ENCODE measurements around the gene LZTR1. TPM values are rescaled to one million over a fixed set of nuclear protein-coding genes. Genes with fewer than 3 reads are reported as not detected.

The LZTR1 gene
- total and polyA plus RNA-seq, 2 of the 8 experiments (the other 6 are each of a cell fraction or from before 2014, with no cell fraction given): 22.3 to 31.0 TPM

DNA sequence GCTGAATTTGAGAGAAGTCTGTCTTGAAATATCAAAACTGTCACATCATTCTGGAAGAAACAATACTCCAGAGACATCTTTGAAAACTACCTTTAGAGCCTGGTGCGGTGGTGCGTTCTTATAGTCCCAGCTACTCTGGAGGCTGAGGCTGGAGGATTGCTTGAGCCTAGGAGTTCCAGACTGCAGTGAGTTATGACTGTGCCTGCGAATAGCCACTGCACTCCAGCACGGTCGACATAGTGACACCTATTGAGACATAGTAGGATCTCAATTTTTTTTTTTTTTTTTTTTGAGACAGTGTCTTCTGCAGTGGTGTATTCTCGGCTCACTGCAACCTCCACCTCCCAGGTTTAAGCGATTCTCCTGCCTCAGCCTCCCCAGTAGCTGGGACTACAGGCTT, 26.5 kb upstream of the LZTR1 start:
- H2BK12ac ChIP-seq (ENCODE audit: low read depth, low read length): no peak overlapping the region
- DNase-seq (ENCODE audit: low read depth in 1 of 2, low spot score in 2 of 2): no peak
- H2BK5ac ChIP-seq (ENCODE audit: low read depth, low read length): no peak overlapping the region
- no peaks in the 10 kb centered on the region for H3K9me3 ChIP-seq (ENCODE audit: insufficient read depth in 2 of 2, low read depth in 1 of 2, low read length in 1 of 2)
- ChIA-PET POLR2A (ENCODE audit: partially characterized antibody) (interaction anchor here (0.6 to 1.2 kb wide), 3 partner anchors 13 to 837 kb away, joined by 3 to 4 read pairs (median 3); no protein-coding TSS in a partner anchor), CTCF (ENCODE audit: partially characterized antibody) (interaction anchor here (0.6 to 13.5 kb wide), 9 partner anchors 11 to 159 kb away, joined by 3 to 115 read pairs (median 5); partner anchors contain the start of genes AIFM3 and LZTR1)
- no peak overlapping the region for H3K14ac ChIP-seq (ENCODE audit: insufficient read length)
- no peak overlapping the region for H2BK15ac ChIP-seq (ENCODE audit: low read length)
- no peak overlapping the region for H2AK5ac ChIP-seq (ENCODE audit: low read depth, low read length)
- peaks cover 12% of the 10 kb centered on the region for H3K23me2 ChIP-seq (ENCODE audit: low read depth, low read length)
- TF ChIP-seq, protein P1, sequence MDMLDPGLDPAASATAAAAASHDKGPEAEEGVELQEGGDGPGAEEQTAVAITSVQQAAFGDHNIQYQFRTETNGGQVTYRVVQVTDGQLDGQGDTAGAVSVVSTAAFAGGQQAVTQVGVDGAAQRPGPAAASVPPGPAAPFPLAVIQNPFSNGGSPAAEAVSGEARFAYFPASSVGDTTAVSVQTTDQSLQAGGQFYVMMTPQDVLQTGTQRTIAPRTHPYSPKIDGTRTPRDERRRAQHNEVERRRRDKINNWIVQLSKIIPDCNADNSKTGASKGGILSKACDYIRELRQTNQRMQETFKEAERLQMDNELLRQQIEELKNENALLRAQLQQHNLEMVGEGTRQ (IDR thresholded peaks at IDR 0.05; ENCODE audit: low read length): no peak
- TF ChIP-seq TAF1 (IDR thresholded peaks at IDR 0.05; ENCODE audit: low read depth, low read length) (no peak), EZH2 (IDR thresholded peaks at IDR 0.05; ENCODE audit: low read depth, low read length, severe bottlenecking) (no peak), NRF1 (IDR thresholded peaks at IDR 0.05; ENCODE audit: low read depth, low read length) (no peak), JUN (IDR thresholded peaks at IDR 0.05; ENCODE audit: low read depth, low read length) (no peak)
- no peak overlapping the region for H4K91ac ChIP-seq (replicated peaks; ENCODE audit: insufficient read length, low read length)
- H3K79me2 ChIP-seq (ENCODE audit: control insufficient read depth in 1 of 2, insufficient read depth in 2 of 2, low read length in 2 of 2): peaks cover 0 to 19% of the 10 kb centered on the region in 2 experiments; a peak in 2 of 4 replicates
- H3K23ac ChIP-seq (ENCODE audit: insufficient read length): no peak overlapping the region
- no peak overlapping the region for H3K18ac ChIP-seq (ENCODE audit: extremely low read depth, low read length)
- no peak for FAIRE-seq
- H3K4me3 ChIP-seq (ENCODE audit: extremely low read depth in 1 of 4, insufficient read depth in 2 of 4, low read depth in 3 of 4, low read length in 4 of 4): no peak overlapping the region
- H2BK20ac ChIP-seq (ENCODE audit: low read length): no peak overlapping the region
- peaks cover 7 to 25% (median 18%) of the 10 kb centered on the region in 4 experiments; a peak in 7 of 8 replicates for H3K36me3 ChIP-seq (ENCODE audit: control insufficient read depth in 2 of 4, insufficient read depth in 4 of 4, low read length in 3 of 4)
- no peak overlapping the region for H3K56ac ChIP-seq (replicated peaks; ENCODE audit: insufficient read length, low read depth, low read length)
- H3K9ac ChIP-seq (replicated peaks in 1 of 4; ENCODE audit: extremely low read depth in 1 of 4, low read depth in 3 of 4, low read length in 3 of 4): no peak overlapping the region
- 90% methylated on average over 7 of the region's 7 CpGs; no CpG with 5 or more reads in 1 of the 2 experiments for WGBS, 2 experiments (ENCODE audit: extremely low coverage in 1 of 2, insufficient coverage in 1 of 2, insufficient read length in 1 of 2, insufficient replicate concordance in 2 of 2, low coverage in 1 of 2, low lambda C conversion rate in 2 of 2, missing lambda C conversion rate in 1 of 2)
- no peak overlapping the region for H4K8ac ChIP-seq (ENCODE audit: extremely low read depth, insufficient read depth, low read length)
- H3K4ac ChIP-seq (replicated peaks; ENCODE audit: insufficient read length, low read depth, low read length): no peak overlapping the region
- H2BK120ac ChIP-seq (replicated peaks; ENCODE audit: low read depth, low read length): no peak overlapping the region
- no peak overlapping the region for H4K5ac ChIP-seq (ENCODE audit: insufficient read length, low read depth, low read length)
- peaks cover 0 to 6% (median 4%) of the 10 kb centered on the region in 4 experiments; a peak in 6 of 7 replicates for H3K4me1 ChIP-seq (replicated peaks in 1 of 4; ENCODE audit: control insufficient read depth in 3 of 4, insufficient read depth in 4 of 4, low read length in 3 of 4)
- no peak overlapping the region for H3K27ac ChIP-seq (ENCODE audit: low read depth, low read length)
- peaks cover 7 to 29% of the 10 kb centered on the region in 2 experiments for H4K20me1 ChIP-seq (replicated peaks in 1 of 2; ENCODE audit: control insufficient read depth in 1 of 2, insufficient read depth in 2 of 2, low read length in 2 of 2)
- no peak overlapping the region; a peak in 1 of 4 replicates for H3K4me2 ChIP-seq (ENCODE audit: insufficient read depth in 1 of 2, low read depth in 2 of 2, low read length in 2 of 2)
- no peak overlapping the region for H2AFZ ChIP-seq (ENCODE audit: low read length)
- peaks cover 0 to 7% (median 3%) of the 10 kb centered on the region in 4 experiments; a peak in 4 of 7 replicates for H3K27me3 ChIP-seq (replicated peaks in 1 of 4; ENCODE audit: control insufficient read depth in 3 of 4, extremely low read depth in 1 of 4, insufficient read depth in 3 of 4, low read length in 3 of 4)
- H3K79me1 ChIP-seq (ENCODE audit: low read depth, low read length): peaks cover 12% of the 10 kb centered on the region
